ENCODE measurements around the gene GLOD4. TPM values are rescaled to one million over a fixed set of nuclear protein-coding genes. Genes with fewer than 3 reads are reported as not detected.
"Not testable (repeated sequence)": the region's sequence is repeated elsewhere in the genome, so short reads cannot be mapped to it uniquely, and the experiment has no call there.

GLOD4 gene
- total and polyA plus RNA-seq, 2 experiments from 2014 or later, result 68.1 to 120 TPM

DNA sequence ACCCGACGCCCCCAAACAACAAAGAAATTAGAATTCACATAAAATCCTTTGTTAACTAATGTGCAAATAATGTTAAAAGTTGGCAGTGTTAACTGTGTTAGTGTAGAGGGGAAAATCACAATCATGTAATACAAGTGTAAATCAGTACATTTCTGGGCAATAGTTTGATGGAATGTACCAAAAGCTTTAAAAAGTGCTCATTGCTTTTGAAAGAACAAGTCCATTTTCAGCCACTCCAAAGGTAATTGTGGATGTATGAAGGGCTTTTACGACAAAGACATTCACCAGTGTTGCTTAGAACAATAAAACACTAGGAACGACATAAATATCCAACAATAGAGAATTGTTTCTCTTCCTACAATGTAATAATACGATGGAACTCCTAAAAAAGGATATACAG lies 9.1 kb downstream of the GLOD4 start:
- no peaks in the 10 kb centered on the region for H3K9me3 ChIP-seq (ENCODE audit: low read depth)
- no peak overlapping the region for H3K4me2 ChIP-seq
- TF ChIP-seq EZH2 (IDR thresholded peaks at IDR 0.05; ENCODE audit: borderline replicate concordance), result no peak
- TF ChIP-seq, protein P1, sequence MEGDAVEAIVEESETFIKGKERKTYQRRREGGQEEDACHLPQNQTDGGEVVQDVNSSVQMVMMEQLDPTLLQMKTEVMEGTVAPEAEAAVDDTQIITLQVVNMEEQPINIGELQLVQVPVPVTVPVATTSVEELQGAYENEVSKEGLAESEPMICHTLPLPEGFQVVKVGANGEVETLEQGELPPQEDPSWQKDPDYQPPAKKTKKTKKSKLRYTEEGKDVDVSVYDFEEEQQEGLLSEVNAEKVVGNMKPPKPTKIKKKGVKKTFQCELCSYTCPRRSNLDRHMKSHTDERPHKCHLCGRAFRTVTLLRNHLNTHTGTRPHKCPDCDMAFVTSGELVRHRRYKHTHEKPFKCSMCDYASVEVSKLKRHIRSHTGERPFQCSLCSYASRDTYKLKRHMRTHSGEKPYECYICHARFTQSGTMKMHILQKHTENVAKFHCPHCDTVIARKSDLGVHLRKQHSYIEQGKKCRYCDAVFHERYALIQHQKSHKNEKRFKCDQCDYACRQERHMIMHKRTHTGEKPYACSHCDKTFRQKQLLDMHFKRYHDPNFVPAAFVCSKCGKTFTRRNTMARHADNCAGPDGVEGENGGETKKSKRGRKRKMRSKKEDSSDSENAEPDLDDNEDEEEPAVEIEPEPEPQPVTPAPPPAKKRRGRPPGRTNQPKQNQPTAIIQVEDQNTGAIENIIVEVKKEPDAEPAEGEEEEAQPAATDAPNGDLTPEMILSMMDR (IDR thresholded peaks at IDR 0.05; ENCODE audit: poor library complexity), result no peak
- no peak for TF ChIP-seq EZH2phosphoT487 (IDR thresholded peaks at IDR 0.05; ENCODE audit: low read depth, severe bottlenecking, unreplicated experiment)
- H3K4me1 ChIP-seq (ENCODE audit: insufficient read depth), result no peaks in the 10 kb centered on the region
- no peaks in the 10 kb centered on the region for H3K9me2 ChIP-seq (replicated peaks; ENCODE audit: insufficient read depth)
- WGBS (ENCODE audit: low lambda C conversion rate, missing lambda C conversion rate), result 88% methylated on average over 5 of the region's 5 CpGs
- peaks cover 5% of the 10 kb centered on the region for H3K36me3 ChIP-seq (replicated peaks; ENCODE audit: insufficient read depth, low read depth)
- H3K79me2 ChIP-seq, result peaks cover 10% of the 10 kb centered on the region
- no peak overlapping the region for H3K27ac ChIP-seq
- H4K20me1 ChIP-seq (ENCODE audit: insufficient read depth, poor library complexity, severe bottlenecking), result no peaks in the 10 kb centered on the region
- DNase-seq (ENCODE audit: low spot score), result no peak
- H3K4me3 ChIP-seq, result no peak overlapping the region
- H2AFZ ChIP-seq, result no peak overlapping the region
- no peaks in the 10 kb centered on the region for H3K27me3 ChIP-seq

DNA sequence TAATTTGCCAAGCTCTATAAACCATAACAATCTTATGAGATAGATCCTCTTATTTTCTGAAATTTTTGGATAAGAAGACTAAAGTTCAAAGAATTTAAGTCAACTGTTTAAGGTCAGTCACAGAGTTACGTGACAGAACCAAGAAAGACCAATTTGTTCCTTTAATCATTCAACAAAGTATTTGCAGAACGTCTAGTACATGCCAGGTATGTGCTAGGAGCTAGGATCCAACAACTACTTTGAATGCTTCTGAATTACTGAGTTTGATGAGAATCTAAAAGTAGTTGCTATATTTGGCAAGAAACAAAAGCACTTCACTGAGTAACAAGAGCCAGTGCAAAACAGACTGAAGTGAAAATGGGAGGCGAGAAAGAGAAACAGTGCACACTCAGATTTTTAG lies 15.0 kb downstream of the GLOD4 start:
- 89% methylated on average over 3 of the region's 3 CpGs for WGBS (ENCODE audit: low lambda C conversion rate, missing lambda C conversion rate)
- Histone ChIP-seq H4K20me1 (ENCODE audit: insufficient read depth, poor library complexity, severe bottlenecking) (no peaks in the 10 kb centered on the region), H3K9me3 (ENCODE audit: low read depth) (no peaks in the 10 kb centered on the region), H3K4me2 (no peak overlapping the region), H3K27me3 (no peaks in the 10 kb centered on the region), H3K9me2 (replicated peaks; ENCODE audit: insufficient read depth) (no peaks in the 10 kb centered on the region), H3K4me3 (no peak overlapping the region), H2AFZ (no peak overlapping the region), H3K36me3 (replicated peaks; ENCODE audit: insufficient read depth, low read depth) (peaks cover 5% of the 10 kb centered on the region), H3K4me1 (ENCODE audit: insufficient read depth) (no peaks in the 10 kb centered on the region), H3K79me2 (no peaks in the 10 kb centered on the region), H3K27ac (no peak overlapping the region)
- TF ChIP-seq EZH2phosphoT487 (IDR thresholded peaks at IDR 0.05; ENCODE audit: low read depth, severe bottlenecking, unreplicated experiment), result no peak
- TF ChIP-seq EZH2 (IDR thresholded peaks at IDR 0.05; ENCODE audit: borderline replicate concordance), result no peak
- TF ChIP-seq, protein P1 (IDR thresholded peaks at IDR 0.05; ENCODE audit: poor library complexity), result no peak
- no peak for DNase-seq (ENCODE audit: low spot score)

DNA sequence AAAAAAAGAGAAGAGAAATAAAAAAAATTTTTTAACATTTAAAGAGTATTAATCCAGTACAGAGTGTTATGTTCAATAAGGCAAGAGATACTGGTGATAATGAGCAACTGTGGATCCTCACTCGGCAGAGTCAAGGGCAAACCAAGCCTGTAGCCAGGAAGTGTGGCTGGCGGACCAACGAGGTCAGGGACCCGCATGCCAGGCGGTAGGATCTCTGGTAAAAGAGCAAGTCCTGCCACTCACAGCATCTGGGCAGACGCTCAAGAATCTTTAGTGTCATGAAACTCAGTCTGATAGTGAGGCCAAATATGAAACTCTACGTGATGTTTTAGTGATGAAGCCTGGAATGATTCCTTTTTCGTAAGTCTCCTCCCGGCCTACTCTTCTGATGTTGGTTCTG lies 21.7 kb downstream of the GLOD4 start:
- DNase-seq (ENCODE audit: low spot score), result no peak
- Histone ChIP-seq H3K9me3 (ENCODE audit: low read depth) (no peaks in the 10 kb centered on the region), H3K27ac (no peak overlapping the region), H3K36me3 (replicated peaks; ENCODE audit: insufficient read depth, low read depth) (no peaks in the 10 kb centered on the region), H4K20me1 (ENCODE audit: insufficient read depth, poor library complexity, severe bottlenecking) (no peaks in the 10 kb centered on the region), H3K4me2 (no peak overlapping the region), H3K4me1 (ENCODE audit: insufficient read depth) (peaks cover 6% of the 10 kb centered on the region), H3K79me2 (no peaks in the 10 kb centered on the region), H3K27me3 (no peaks in the 10 kb centered on the region), H2AFZ (no peak overlapping the region), H3K9me2 (replicated peaks; ENCODE audit: insufficient read depth) (no peaks in the 10 kb centered on the region), H3K4me3 (no peak overlapping the region)
- 95% methylated on average over 9 of the region's 9 CpGs for WGBS (ENCODE audit: low lambda C conversion rate, missing lambda C conversion rate)
- TF ChIP-seq EZH2phosphoT487 (IDR thresholded peaks at IDR 0.05; ENCODE audit: low read depth, severe bottlenecking, unreplicated experiment), result no peak

DNA sequence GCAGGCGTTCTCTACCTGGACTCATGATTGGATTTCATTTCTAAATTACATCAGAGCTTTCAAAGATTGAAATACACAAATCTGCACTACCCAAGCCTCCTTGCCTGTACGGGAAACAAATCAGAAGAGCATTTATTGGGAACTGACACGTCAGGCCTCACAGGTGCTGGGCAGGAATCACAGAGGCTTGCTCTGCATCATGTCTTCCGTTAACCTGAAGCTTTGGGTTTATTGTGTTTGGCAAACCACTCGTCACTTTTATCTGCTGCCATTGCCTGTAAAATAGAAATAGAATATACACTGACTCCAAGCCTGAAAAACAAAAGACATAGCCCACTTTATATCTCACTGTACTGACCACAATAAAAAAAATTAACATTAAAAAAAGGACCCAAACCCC lies 22.1 kb downstream of the GLOD4 start:
- DNase-seq (ENCODE audit: low spot score), result no peak
- Histone ChIP-seq H3K9me2 (replicated peaks; ENCODE audit: insufficient read depth) (no peaks in the 10 kb centered on the region), H3K79me2 (no peaks in the 10 kb centered on the region), H3K4me3 (no peak overlapping the region), H3K4me2 (no peak overlapping the region), H3K27me3 (no peaks in the 10 kb centered on the region), H3K9me3 (ENCODE audit: low read depth) (no peaks in the 10 kb centered on the region), H3K4me1 (ENCODE audit: insufficient read depth) (peaks cover 6% of the 10 kb centered on the region), H3K36me3 (replicated peaks; ENCODE audit: insufficient read depth, low read depth) (no peaks in the 10 kb centered on the region), H4K20me1 (ENCODE audit: insufficient read depth, poor library complexity, severe bottlenecking) (no peaks in the 10 kb centered on the region), H2AFZ (no peak overlapping the region), H3K27ac (no peak overlapping the region)
- TF ChIP-seq EZH2phosphoT487 (IDR thresholded peaks at IDR 0.05; ENCODE audit: low read depth, severe bottlenecking, unreplicated experiment) (no peak), EZH2 (IDR thresholded peaks at IDR 0.05; ENCODE audit: borderline replicate concordance) (no peak)
- 88% methylated on average over 5 of the region's 5 CpGs for WGBS (ENCODE audit: low lambda C conversion rate, missing lambda C conversion rate)

DNA sequence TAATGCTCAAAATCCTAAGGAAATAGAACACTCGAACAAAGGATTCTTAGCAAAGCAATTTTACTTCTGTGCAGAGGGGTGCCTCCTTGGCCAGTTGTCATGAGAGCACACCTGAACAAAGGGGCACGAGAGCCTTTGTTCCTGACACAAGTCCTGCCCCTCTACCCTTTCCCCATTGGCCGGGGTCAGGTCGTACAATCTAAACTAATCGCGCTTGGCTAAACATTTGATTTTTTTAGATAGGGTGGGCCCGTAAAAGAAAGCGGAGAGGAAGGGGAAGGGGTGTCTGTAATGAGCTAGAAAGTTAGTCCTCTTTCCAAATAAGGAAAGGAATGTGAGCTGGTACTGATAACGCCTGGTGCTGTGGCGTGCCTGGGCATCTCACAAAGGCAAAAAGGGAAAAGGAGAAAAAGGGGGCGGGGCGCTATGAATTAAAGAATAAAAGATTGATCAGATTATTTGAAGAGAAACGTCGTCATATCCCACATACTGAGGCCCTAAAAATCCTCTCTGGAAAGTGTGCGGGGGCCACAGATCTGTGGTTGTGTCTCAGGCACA lies 26.0 kb downstream of the GLOD4 start:
- not testable (repeated sequence) for H2AFZ ChIP-seq; H3K4me3 ChIP-seq; H3K27me3 ChIP-seq; H3K36me3 ChIP-seq (replicated peaks; ENCODE audit: insufficient read depth, low read depth); H3K9me3 ChIP-seq (ENCODE audit: low read depth); H4K20me1 ChIP-seq (ENCODE audit: insufficient read depth, poor library complexity, severe bottlenecking); DNase-seq (ENCODE audit: low spot score); H3K9me2 ChIP-seq (replicated peaks; ENCODE audit: insufficient read depth); H3K4me1 ChIP-seq (ENCODE audit: insufficient read depth); H3K79me2 ChIP-seq
- WGBS (ENCODE audit: low lambda C conversion rate, missing lambda C conversion rate), result 39% methylated on average over 15 of the region's 15 CpGs
- peak overlapping the region; percentile 89 for H3K27ac ChIP-seq
- H3K4me2 ChIP-seq, result peak overlapping the region; percentile 53

DNA sequence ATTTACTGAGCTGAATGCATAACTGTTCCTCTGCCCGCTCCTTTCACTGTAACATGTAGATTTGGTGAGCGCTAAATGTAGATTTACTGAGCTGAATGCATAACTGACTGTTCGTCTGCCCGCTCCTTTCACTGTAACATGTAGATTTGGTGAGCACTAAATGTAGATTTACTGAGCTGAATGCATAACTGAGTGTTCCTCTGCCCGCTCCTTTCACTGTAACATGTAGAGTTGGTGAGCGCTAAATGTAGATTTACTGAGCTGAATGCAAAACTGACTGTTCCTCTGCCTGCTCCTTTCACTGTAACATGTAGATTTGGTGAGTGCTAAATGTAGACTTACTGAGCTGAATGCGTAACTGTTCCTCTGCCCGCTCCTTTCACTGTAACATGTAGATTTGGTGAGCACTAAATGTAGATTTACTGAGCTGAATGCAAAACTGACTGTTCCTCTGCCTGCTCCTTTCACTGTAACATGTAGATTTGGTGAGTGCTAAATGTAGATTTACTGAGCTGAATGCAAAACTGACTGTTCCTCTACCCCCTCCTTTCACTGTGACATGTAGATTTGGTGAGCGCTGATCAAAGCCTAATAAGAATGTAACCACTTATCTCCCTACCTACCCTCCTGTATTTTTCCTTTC lies 26.6 kb downstream of the GLOD4 start:
- H3K9me3 ChIP-seq (ENCODE audit: low read depth); H3K36me3 ChIP-seq (replicated peaks; ENCODE audit: insufficient read depth, low read depth); H3K9me2 ChIP-seq (replicated peaks; ENCODE audit: insufficient read depth); H3K4me3 ChIP-seq; H2AFZ ChIP-seq; H3K27me3 ChIP-seq; DNase-seq (ENCODE audit: low spot score); H4K20me1 ChIP-seq (ENCODE audit: insufficient read depth, poor library complexity, severe bottlenecking): not testable (repeated sequence)
- Histone ChIP-seq H3K4me1 (ENCODE audit: insufficient read depth) (peaks cover 13% of the 10 kb centered on the region), H3K79me2 (peaks cover 15% of the 10 kb centered on the region), H3K27ac (peak overlapping the region; percentile 89), H3K4me2 (peak overlapping the region; percentile 53)
- 95% methylated on average over 9 of the region's 9 CpGs for WGBS (ENCODE audit: low lambda C conversion rate, missing lambda C conversion rate)
